T47D (cell line): ENCODE results near the gene FITM1.

Source experiments
- DNase-seq, 2 experiments: peaks; one replicate each; pipeline versions ENCODE4 v3.0.0 to v3.0.0-alpha.2; 2011 to 2012; ENCODE audit warnings: low read depth in 1 of 2, low spot score in 1 of 2
- JUND ChIP-seq: IDR thresholded peaks from 2 replicates; pipeline ENCODE4 v1.6.1; 2012; ENCODE audit warnings: low read depth
- in situ Hi-C: cut with HindIII; loops from 2 replicates; pipeline ENCODE4 v1.10.0; 2016; ENCODE audit warnings: low sequenced_read_pairs, low pct_unique_long_range_greater_than_20kb

Gene FITM1

DNA sequence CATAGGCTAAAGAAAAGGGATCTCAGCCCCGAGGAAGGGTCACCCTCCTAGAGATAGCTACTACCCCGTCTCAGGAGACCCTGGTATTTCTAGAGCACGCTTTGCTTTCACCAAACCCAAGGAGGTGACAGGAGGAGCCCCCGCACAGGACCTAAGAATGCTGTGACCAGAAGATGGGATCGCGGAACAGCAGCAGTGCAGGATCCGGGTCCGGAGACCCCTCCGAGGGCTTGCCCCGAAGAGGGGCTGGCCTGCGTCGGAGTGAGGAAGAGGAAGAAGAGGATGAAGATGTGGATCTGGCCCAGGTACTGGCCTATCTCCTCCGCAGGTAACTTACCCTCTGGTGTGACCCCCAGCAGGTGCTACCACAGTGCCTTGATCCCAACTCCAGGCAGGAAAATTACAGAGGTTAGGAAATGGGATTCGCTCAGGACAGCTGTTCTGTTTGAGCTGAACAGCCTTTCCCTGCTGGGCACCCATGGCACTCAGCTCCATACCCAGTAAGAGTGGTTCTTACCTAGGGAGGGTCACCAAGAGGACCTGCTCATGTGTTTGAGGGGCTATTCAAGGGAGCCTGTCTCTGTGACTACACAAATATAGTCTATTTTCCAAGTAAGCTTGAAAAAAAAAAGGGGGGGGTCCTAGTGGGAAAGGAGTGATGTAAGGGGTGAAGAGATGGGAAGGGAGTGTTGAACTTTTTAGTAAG is 14.9 kb upstream of the FITM1 start:
- in situ Hi-C loops = no loop called here
- no peak for TF ChIP-seq JUND
- DNase-seq = no peak

DNA sequence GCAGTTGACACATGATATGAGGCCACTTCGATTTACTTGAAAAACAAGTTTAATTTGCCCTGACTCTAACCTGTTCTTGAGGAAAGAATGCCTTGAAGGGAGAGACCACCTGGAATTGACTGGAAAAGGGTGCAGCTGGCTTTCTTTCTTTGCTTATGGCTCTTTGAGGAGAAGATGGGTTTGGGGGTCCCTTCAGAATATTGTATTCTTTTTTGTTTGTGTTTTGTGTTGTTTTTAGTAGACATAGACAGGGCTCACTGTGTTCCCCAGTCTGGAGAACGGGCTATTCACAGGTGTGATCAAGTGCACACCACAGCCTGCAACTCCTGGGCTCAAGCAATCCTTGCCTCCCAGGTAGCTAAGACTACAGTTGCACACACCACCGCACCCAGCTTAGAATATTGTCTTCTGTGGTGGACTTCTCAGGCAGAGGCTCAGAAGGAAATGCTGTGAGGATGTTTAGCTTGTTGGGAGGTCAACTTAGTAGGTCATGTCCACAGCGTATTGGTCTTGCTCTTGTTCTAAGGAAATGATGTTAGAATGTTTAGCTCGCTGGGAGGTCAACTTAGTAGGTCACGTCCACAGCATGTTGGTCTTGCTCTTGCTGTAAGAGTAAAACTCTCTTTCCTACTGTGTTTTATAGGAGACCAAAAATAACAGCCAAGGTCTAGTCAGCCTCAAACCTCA is 14.2 kb upstream of the FITM1 start:
- in situ Hi-C loops = no loop called here
- no peak for TF ChIP-seq JUND

DNA sequence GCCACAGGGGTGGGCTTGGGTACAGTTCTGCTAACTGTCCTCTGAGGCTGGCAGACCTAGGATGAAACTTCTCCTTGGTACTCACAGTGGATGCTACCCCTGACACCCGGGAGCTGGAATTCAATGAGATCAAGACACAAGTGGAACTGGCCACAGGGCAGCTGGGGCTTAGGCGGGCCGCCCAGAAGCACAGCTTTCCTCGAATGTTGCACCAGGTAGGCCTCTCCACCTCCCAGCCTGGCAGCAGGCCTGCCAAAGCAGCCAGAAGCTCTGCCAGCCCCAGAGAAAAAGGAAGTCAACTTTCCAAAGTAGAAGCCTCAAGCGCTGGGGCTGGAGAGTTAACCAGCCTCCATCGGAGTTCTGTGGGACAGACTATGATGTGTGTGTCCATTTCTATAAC is 13.3 kb upstream of the FITM1 start:
- DNase-seq = no peak
- in situ Hi-C loops = no loop called here
- TF ChIP-seq JUND = no peak

More for the DNA sequence above, 14.2 kb upstream of the FITM1 start:
- DNase-seq = no peak

DNA sequence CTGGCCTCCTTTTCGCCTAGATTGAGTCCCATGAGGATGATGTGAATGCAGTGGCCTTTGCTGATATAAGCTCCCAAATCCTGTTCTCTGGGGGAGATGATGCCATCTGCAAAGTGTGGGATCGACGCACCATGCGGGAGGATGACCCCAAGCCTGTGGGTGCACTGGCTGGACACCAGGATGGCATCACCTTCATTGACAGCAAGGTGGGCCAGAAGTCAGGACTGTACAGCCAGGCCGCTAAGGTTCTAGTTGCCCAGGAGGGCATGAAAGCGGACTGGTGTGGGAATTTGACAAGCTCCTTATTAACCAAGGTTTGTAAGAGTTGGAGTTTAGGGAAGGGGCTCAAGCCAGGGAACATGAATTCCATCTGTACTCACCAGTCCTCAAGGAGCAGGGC is 10.8 kb upstream of the FITM1 start:
- DNase-seq = no peak
- in situ Hi-C loops = no loop called here
- no peak for TF ChIP-seq JUND

DNA sequence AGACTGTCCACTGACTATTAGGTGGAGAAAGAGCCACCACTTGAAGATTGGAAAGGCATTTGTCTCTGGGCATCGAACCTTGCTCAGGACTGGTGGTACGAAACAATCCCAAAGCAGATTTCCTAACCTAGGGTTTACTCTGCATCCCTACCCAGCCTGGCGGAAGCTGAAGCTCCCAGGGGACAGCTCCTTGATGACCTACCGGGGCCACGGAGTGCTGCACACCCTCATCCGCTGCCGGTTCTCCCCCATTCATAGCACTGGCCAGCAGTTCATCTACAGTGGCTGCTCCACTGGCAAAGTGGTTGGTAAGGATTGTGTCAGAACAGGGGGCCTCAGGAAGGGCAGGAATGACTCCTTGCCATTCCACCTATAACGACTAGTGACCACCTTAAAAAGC is 9.2 kb upstream of the FITM1 start:
- TF ChIP-seq JUND = no peak
- no peak for DNase-seq
- in situ Hi-C loops = no loop called here

DNA sequence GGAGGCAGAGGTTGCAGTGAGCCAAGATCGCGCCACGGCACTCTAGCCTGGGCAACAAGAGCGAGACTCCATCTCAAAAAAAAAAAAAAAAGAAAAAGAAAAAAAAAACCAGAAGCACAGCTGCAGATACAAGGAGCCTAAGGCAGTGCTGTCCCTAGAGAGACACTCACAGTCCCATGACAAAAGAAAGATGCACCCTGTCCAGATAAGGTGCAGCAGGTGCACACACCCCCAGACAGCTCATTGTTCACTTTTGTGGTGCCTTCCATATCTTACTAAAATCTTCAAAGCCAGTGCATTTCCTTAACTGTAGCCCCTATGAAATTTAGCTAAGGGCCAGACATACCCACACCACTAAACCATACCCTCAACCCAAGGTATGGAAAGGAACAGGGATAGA is 8.0 kb upstream of the FITM1 start:
- TF ChIP-seq JUND = no peak
- in situ Hi-C loops = no loop called here
- DNase-seq = no peak

DNA sequence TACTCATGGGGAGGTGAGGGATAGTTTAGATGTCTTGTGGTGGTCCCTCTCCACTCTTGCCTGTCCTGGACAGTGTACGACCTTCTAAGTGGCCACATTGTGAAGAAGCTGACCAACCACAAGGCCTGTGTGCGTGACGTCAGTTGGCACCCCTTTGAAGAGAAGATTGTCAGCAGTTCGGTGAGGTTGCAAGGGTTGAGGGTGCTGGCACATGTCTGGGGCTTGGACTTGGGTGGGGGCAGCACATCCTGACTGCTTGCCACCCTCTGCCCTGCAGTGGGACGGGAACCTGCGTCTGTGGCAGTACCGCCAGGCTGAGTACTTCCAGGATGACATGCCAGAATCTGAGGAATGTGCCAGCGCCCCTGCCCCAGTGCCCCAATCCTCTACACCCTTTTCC is 7.6 kb upstream of the FITM1 start:
- in situ Hi-C loops = no loop called here
- TF ChIP-seq JUND = no peak
- DNase-seq = no peak

DNA sequence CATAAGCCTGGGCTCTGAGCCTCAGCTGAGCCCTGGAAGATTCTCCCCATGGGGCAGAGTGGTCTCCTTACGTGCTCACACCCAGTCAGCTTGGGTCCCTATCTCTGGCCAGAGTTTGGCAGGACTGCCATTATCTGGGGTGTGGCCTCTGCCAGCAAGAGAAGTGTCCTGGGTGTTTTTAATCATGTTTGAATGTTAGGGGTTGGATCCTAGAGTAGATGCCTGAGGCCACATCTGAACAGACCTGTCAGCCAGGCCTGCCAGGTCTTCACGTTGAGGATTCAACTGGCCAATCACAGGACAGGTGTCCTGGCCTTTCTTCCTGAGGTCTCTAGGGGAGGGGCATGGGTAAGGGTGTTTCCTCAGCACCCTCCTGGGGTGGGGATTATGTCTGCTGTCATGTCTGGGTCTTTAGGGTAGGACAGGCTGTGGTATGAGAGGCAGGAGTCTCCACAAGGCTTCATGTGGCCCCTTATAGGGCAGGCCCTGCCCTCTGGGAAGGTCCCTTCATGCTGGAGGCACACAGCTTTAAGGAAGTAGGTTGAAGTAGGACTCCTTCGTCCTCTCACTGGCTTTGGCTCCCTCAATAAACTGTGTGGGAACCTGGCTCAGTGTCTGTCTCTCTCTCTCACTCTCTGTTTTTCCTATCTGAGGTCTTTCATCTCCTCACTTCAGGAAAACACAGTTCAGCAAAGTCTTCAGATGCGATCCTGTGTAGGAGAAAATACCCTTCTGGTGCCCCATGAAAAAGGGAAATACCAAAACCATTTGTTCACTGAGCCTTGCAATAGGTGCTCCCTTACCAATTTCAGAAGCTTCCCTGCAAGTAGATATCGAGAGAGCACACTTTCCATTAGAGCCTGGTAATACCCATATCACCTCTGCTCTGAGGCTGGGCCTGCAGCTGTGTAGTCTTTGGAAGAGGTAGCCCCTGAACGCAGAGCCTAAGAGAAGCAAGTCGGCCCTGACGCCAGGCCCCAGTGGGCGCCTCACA is 6.7 kb upstream of the FITM1 start:
- in situ Hi-C loops = no loop called here
- no peak for DNase-seq
- TF ChIP-seq JUND = no peak

DNA sequence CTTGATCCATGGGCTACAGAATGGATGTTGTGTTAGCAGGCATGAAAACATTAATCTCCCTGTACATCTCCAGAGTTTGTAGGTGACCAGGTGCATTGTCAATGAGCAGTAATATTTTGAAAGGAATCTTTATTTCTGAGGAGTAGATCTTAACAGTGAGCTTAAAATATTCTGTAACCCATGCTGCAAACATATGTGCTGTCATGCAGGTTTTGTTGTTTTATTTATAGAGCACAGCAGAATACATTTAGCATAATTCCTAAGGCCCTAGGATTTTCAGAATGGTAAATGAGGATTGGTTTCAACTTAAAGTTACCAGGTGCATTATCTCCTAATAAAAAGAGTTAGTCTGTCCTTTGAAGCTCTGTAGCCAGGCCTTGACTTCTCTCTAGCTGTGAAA is 3.5 kb upstream of the FITM1 start:
- no peak for TF ChIP-seq JUND
- in situ Hi-C loops = no loop called here
- DNase-seq = no peak

DNA sequence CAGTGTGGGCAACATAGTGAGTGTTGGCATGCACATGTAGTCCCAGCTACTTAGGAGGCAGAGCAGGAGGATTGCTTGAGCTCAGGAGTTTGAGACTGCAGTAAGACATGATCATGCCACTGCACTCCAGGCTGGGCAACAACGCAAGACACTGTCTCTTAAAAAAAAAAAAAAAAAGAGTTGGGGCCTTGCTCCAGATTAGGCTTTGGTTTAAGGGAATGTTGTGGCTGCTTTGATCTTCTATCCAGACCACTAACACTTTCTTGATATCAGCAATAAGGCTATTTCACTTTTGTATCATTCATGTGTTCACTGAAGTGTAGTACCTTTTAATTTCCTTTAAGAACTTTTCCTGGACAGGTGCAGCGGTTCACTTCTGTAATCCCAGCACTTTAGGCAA is 2.8 kb upstream of the FITM1 start:
- no peak for TF ChIP-seq JUND
- DNase-seq = no peak
- in situ Hi-C loops = no loop called here

DNA sequence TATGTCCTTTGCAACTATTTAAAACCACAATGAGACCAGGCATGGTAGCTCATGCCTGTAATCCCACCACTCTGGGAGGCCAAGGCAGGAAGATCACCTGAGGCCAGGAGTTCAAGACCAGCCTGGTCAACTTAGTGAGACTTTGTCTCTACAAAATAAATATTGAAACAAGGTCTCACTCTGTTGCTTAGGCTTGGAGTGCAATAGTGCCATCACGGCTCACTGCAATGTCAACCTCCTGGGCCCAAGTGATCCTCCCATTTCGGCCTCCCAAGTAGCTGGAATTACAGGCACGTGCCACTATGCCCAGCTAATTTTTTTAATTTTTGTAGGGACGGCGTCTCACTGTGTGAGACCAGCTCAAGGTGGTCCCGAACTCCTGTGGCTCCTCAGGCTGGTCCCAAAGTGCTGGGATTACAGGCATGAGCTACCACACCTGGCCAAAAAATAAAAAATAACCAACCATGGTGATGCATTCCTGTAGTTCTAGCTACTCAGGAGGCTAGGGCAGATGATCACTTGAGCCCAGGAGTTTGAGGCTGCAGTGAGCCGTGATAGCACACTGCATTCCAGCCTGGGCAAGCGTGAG is 955 bp upstream of the FITM1 start:
- TF ChIP-seq JUND = no peak
- DNase-seq = no peak
- in situ Hi-C loops = no loop called here

DNA sequence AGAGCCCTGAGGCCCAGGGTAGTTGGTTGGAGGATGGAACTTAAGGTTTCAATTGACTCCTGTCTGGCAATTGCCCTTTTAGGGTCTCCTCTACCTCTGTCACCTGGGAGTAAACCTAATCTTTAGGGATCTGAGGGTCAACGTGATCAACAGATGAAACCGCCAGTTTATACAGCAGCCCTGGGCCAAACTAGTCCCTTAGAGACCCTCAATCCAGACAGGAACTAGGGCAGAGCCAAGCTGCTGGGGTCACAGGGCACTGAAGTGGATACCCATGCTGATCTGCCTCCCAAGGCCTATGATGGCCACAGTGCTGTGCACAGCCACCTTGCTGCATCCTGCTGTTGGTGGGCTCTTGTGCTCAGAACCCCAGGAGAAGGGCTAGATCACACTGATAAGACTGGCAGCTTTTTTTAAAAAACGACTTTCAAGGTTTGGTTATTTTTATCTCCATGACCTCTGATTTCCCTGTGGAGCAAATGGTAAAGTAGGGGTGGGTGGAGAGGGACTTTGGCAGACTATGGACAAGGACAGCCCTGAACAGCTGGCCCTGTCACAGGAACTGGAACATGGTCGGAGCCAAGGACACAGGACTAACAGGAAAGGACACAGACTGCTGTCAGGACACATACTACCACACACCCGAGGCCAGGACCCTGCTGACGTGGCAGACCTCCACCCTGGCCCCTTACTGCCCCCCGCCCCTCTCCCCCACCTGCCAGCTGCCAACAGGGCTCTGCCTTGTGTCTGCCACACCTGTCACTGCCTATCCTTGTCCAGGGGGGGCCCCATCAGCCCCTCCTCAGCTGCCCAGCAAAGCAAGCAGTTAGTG is 474 bp downstream of the FITM1 start:
- in situ Hi-C loops = no loop called here
- no peak for DNase-seq
- TF ChIP-seq JUND = no peak
